Right renal pelvis (tissue), 4 donors: Measurements from ENCODE around the gene CABP2. TPM values are rescaled to one million over a fixed set of nuclear protein-coding genes. Genes with fewer than 3 reads are reported as not detected.

Source experiments
- DNase-seq, 4 donors: peaks; one replicate each; pipeline ENCODE4 v3.0.0-alpha.2; 2013; ENCODE audit warnings: low read depth in 4 of 4, low spot score in 3 of 4, missing footprints in 1 of 4
- polyA plus RNA-seq, 4 donors: library from polyadenylated mRNA; unstranded; fragments of 120-200 nt; gene quantifications; one replicate each; pipeline ENCODE4 v1.2.1, GENCODE V29; 2013; ENCODE audit not compliant: insufficient read length in 4 of 4

CABP2 gene
- polyA plus RNA-seq, 4 donors = 0.19 to 0.61 TPM; not detected in 2

- DNase-seq = no peak
These were observed 13.3 kb downstream of the CABP2 start for GRCh38 chr11:67510023-67510345.

GRCh38 chr11:67508486-67509121 is 14.6 kb downstream of the CABP2 start:
- peak; percentile 92 to 98 (median 92) for DNase-seq

GRCh38 chr11:67507864-67508485 is 15.3 kb downstream of the CABP2 start, which contains the start of gene CDK2AP2:
Gene CDK2AP2, minus strand, starts transcription at chr11:67508162. Its CDS starts 80 bp downstream, at chr11:67508082.
- peak; percentile 93 to 97 (median 95) for DNase-seq

GRCh38 chr11:67507242-67507863 is 15.9 kb downstream of the CABP2 start:
- no peak for DNase-seq

GRCh38 chr11:67506426-67507051 is 16.7 kb downstream of the CABP2 start:
- no peak for DNase-seq

- DNase-seq = peak; percentile 69 to 79 (median 73)
These were observed 17.4 kb downstream of the CABP2 start for GRCh38 chr11:67505605-67506396.

GRCh38 chr11:67504950-67505581 is 18.2 kb downstream of the CABP2 start, which contains the start of gene PITPNM1:
Gene PITPNM1, minus strand, starts transcription at chr11:67505363. Its CDS starts 1,183 bp downstream, at chr11:67504180.
- DNase-seq = peak in 2 of 4 donors; percentile 33 to 35

GRCh38 chr11:67504005-67504949 is 19.0 kb downstream of the CABP2 start:
- peak in 1 of 4 donors; percentile 13 for DNase-seq

- no peak for DNase-seq
These were observed 19.9 kb downstream of the CABP2 start for GRCh38 chr11:67503119-67504004.

GRCh38 chr11:67502328-67502979 is 20.8 kb downstream of the CABP2 start:
- no peak for DNase-seq

- no peak for DNase-seq
These were observed 21.4 kb downstream of the CABP2 start for GRCh38 chr11:67501854-67502253.

- no peak for DNase-seq
These were observed 22.2 kb downstream of the CABP2 start for GRCh38 chr11:67500831-67501715.

- no peak for DNase-seq
These were observed 22.8 kb downstream of the CABP2 start for GRCh38 chr11:67500484-67500821.

- DNase-seq = no peak
These were observed 23.3 kb downstream of the CABP2 start for GRCh38 chr11:67499808-67500483.

GRCh38 chr11:67498544-67498972 is 24.7 kb downstream of the CABP2 start:
- no peak for DNase-seq
